ENCODE measurements around the gene TRPC4. TPM values are rescaled to one million over a fixed set of nuclear protein-coding genes. Genes with fewer than 3 reads are reported as not detected.
"Not testable (repeated sequence)": the region's sequence is repeated elsewhere in the genome, so short reads cannot be mapped to it uniquely, and the experiment has no call there.

TRPC4 gene
- total RNA-seq, 2 experiments from 2014 or later: not detected

DNA sequence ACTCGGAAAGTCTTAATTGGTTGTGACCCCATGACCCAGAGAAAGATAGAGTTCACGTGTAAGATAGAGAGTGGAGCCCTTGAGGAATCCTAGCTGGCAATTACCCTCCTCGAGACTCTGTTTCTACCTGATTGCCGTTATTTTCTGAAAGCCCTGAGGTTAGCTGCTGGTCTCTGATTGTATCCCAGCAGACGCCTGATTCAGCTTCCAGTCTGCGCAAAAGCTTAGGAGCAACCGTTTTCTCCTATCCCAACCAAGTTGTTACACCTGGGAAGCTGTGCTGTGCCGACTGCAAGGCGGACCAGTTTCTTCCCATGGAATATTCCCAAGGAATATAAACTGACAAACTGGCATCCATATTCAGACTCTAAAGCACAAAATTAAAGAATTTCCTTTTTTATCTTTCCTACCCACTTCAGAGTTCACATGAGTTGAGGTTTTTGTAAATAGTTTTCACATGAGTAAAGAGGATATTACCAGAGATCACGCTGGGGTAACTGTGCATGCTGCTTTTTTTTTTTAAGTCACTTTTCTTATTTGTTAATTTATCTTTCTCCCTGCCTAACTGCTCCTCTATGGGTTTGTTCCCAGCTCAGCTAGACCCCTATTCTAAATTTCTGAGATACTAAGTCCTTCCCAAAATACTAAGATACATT, 1.5 kb upstream of the TRPC4 start:
- Mint-ChIP-seq H3K27ac (no peak overlapping the region), H3K9me3 (no peaks in the 10 kb centered on the region), H3K27me3 (peaks cover 39% of the 10 kb centered on the region), H3K4me3 (no peak overlapping the region), H3K36me3 (no peaks in the 10 kb centered on the region), H3K4me1 (peaks cover 10% of the 10 kb centered on the region)
- no peak for DNase-seq

GRCh38 chr13:37870489-37870845, 895 bp upstream of the TRPC4 start:
- Mint-ChIP-seq H3K4me3 (no peak overlapping the region), H3K36me3 (no peaks in the 10 kb centered on the region), H3K9me3 (no peaks in the 10 kb centered on the region), H3K27ac (no peak overlapping the region), H3K27me3 (peaks cover 39% of the 10 kb centered on the region), H3K4me1 (peaks cover 10% of the 10 kb centered on the region)
- DNase-seq: no peak

GRCh38 chr13:37869506-37869755, 141 bp downstream of the TRPC4 start:
- Mint-ChIP-seq H3K27ac (no peak overlapping the region), H3K27me3 (peaks cover 39% of the 10 kb centered on the region), H3K4me1 (peaks cover 10% of the 10 kb centered on the region), H3K4me3 (no peak overlapping the region), H3K9me3 (no peaks in the 10 kb centered on the region), H3K36me3 (no peaks in the 10 kb centered on the region)
- DNase-seq: no peak

GRCh38 chr13:37868691-37869505, 674 bp downstream of the TRPC4 start:
- Mint-ChIP-seq H3K27me3 (peaks cover 39% of the 10 kb centered on the region), H3K9me3 (no peaks in the 10 kb centered on the region), H3K4me1 (peaks cover 10% of the 10 kb centered on the region), H3K36me3 (no peaks in the 10 kb centered on the region), H3K4me3 (no peak overlapping the region), H3K27ac (no peak overlapping the region)
- no peak for DNase-seq

DNA sequence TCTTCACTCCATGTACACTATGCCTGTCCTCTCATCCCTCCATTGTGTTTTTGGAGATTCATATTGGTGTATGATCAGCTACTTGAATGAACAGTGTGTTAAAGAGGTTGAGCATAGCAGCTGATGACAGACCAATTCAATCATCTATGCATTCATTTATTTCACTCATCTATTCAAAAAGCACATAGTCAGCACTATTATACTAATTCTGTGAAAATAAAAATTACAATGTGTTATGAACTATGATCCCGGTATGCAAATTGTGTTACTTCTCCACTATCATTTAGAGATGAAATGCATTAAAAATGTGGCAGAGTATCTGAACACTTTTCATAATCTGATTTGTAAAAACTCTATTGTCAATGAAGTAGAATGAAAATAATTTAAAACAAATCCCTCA, 5.9 kb downstream of the TRPC4 start:
- no peak overlapping the region for H3K4me3 Mint-ChIP-seq
- peaks cover 6% of the 10 kb centered on the region for H3K27me3 Mint-ChIP-seq
- no peaks in the 10 kb centered on the region for H3K36me3 Mint-ChIP-seq
- H3K4me1 Mint-ChIP-seq: peaks cover 2% of the 10 kb centered on the region
- no peak for DNase-seq
- H3K9me3 Mint-ChIP-seq: no peaks in the 10 kb centered on the region
- H3K27ac Mint-ChIP-seq: no peak overlapping the region

- H3K4me3 Mint-ChIP-seq: no peak overlapping the region
- H3K27me3 Mint-ChIP-seq: no peaks in the 10 kb centered on the region
- DNase-seq: no peak
- H3K9me3 Mint-ChIP-seq: peaks cover 3% of the 10 kb centered on the region
- H3K27ac Mint-ChIP-seq: no peak overlapping the region
- no peaks in the 10 kb centered on the region for H3K4me1 Mint-ChIP-seq
- no peaks in the 10 kb centered on the region for H3K36me3 Mint-ChIP-seq
Observed at GRCh38 chr13:37835392-37835791, 34.2 kb downstream of the TRPC4 start.

DNA sequence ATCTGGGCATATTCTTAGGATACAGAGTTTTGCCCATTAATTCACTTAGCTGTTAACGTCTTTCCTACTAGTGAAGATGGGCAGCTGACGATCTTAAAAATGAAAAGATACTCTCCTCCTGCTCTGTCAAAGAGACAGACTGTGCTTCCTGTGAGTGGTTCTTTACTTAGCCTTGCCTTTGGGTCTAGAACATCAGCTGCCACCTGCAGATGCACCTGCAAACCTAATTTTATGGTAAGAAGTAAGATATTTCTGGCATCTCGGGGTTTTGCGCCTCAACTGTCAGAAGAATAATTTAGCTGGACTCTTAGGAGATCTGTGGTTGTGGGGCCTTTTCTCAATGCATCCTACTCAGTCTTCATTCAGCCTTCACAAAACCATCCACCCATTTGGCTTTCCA, 36.2 kb downstream of the TRPC4 start:
- no peak overlapping the region for H3K4me3 Mint-ChIP-seq
- no peak for DNase-seq
- no peaks in the 10 kb centered on the region for H3K4me1 Mint-ChIP-seq
- peaks cover 6% of the 10 kb centered on the region for H3K9me3 Mint-ChIP-seq
- no peaks in the 10 kb centered on the region for H3K36me3 Mint-ChIP-seq
- no peaks in the 10 kb centered on the region for H3K27me3 Mint-ChIP-seq
- no peak overlapping the region for H3K27ac Mint-ChIP-seq

- no peaks in the 10 kb centered on the region for H3K27me3 Mint-ChIP-seq
- no peaks in the 10 kb centered on the region for H3K4me1 Mint-ChIP-seq
Observed at GRCh38 chr13:37816276-37816675, 53.3 kb downstream of the TRPC4 start.

DNA sequence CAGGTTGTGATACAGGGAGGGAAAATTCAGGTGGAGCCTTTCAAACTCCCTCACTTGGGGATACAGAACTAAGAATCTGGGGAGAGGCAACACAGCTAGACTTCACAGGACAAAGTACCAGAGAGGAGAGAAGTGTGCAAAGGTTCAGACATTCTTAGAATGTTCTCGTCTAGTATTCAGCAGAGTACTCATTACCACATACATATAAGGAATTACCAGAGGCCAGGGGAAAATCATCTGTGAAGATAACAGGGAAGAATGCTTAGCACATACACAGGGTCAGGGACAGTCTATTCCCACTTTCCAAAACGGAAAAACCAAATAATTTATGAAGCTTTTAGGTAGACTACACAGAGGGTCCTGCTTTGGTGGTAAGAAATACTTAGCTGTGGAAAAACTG, 58.1 kb downstream of the TRPC4 start:
- H3K36me3 Mint-ChIP-seq: no peaks in the 10 kb centered on the region
- H3K9me3 Mint-ChIP-seq: peaks cover 21% of the 10 kb centered on the region
- no peaks in the 10 kb centered on the region for H3K27me3 Mint-ChIP-seq
- H3K27ac Mint-ChIP-seq: no peak overlapping the region
- no peak for DNase-seq
- no peaks in the 10 kb centered on the region for H3K4me1 Mint-ChIP-seq
- no peak overlapping the region for H3K4me3 Mint-ChIP-seq

More at GRCh38 chr13:37816276-37816675, 53.3 kb downstream of the TRPC4 start:
- Mint-ChIP-seq H3K27ac (no peak overlapping the region), H3K36me3 (no peaks in the 10 kb centered on the region), H3K4me3 (no peak overlapping the region), H3K9me3 (peaks cover 44% of the 10 kb centered on the region)
- DNase-seq: no peak

GRCh38 chr13:37806666-37807065, 62.9 kb downstream of the TRPC4 start:
- H3K36me3 Mint-ChIP-seq: no peaks in the 10 kb centered on the region
- H3K4me3 Mint-ChIP-seq: no peak overlapping the region
- DNase-seq: no peak
- H3K27me3 Mint-ChIP-seq: no peaks in the 10 kb centered on the region
- H3K4me1 Mint-ChIP-seq: no peaks in the 10 kb centered on the region
- H3K9me3 Mint-ChIP-seq: no peaks in the 10 kb centered on the region
- no peak overlapping the region for H3K27ac Mint-ChIP-seq

- H3K36me3 Mint-ChIP-seq: no peaks in the 10 kb centered on the region
- H3K4me1 Mint-ChIP-seq: no peaks in the 10 kb centered on the region
- H3K9me3 Mint-ChIP-seq: no peaks in the 10 kb centered on the region
- no peak overlapping the region for H3K27ac Mint-ChIP-seq
- no peaks in the 10 kb centered on the region for H3K27me3 Mint-ChIP-seq
- DNase-seq: no peak
- H3K4me3 Mint-ChIP-seq: no peak overlapping the region
Observed at GRCh38 chr13:37797631-37798030, 71.9 kb downstream of the TRPC4 start.

DNA sequence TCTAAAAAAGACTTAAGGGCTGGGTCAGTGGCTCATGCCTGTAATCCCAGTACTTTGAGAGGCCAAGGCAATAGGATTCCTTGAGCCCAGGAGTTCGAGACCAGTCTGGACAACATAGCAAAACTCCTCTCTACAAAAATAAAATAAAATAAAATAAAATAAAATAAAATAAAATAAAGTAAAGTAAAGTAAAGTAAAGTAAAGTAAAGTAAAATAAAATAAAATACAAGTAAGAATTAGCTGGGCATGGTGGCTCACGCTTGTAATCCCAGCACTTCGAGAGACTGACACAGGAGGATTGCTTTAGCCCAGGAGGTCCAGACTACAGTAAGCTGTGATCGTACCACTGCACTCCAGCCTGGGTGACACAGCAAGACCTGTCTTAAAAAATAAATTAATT, 72.8 kb downstream of the TRPC4 start:
- H3K27ac Mint-ChIP-seq, H3K27me3 Mint-ChIP-seq, DNase-seq, H3K4me1 Mint-ChIP-seq, H3K4me3 Mint-ChIP-seq, H3K9me3 Mint-ChIP-seq, H3K36me3 Mint-ChIP-seq: not testable (repeated sequence)

DNA sequence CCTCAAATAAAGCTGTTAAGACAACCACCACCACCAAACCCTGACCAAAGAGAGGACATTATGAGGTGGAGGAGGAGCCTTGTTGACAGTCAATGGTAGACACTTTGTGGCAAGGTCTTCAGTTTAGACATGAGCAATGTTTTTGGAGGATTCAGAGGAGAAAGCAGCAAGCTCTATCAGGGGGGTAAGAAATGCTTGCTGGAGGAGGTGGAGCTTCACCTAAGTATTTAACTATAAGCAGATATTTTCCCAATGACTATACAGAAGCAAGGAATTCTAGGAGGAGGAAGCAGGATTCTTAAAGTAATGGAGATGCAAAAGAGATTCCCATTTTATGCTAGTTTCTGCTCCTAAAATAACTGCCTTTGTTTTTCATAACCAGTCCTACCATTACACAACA, 74.2 kb downstream of the TRPC4 start:
- Mint-ChIP-seq H3K27ac (no peak overlapping the region), H3K27me3 (no peaks in the 10 kb centered on the region), H3K4me3 (no peak overlapping the region), H3K9me3 (peaks cover 2% of the 10 kb centered on the region), H3K4me1 (no peaks in the 10 kb centered on the region), H3K36me3 (no peaks in the 10 kb centered on the region)
- DNase-seq: no peak

DNA sequence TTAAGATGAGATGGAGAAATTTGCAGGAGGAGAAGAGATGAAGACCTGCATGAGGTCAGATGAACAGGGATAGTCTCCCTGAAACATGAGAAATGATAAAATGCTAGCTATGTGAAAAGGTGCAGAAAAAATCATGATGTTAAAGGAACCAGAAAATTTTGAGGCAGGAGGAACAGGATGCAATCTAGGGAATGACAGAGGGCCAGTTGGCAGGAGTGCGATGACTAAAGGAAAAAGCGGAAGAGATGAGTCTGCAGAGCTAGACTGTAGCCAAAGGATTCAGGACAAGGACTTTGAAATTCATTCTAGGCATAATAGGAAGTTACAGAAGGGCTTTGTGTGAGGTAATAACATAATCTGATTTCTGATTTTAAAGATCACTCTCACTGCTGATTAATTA, 77.9 kb downstream of the TRPC4 start:
- Mint-ChIP-seq H3K36me3 (no peaks in the 10 kb centered on the region), H3K4me1 (no peaks in the 10 kb centered on the region), H3K9me3 (peaks cover 2% of the 10 kb centered on the region), H3K4me3 (no peak overlapping the region), H3K27ac (no peak overlapping the region), H3K27me3 (no peaks in the 10 kb centered on the region)
- no peak for DNase-seq

- Mint-ChIP-seq H3K9me3 (peaks cover 3% of the 10 kb centered on the region), H3K4me3 (no peak overlapping the region), H3K36me3 (no peaks in the 10 kb centered on the region), H3K4me1 (no peaks in the 10 kb centered on the region), H3K27ac (no peak overlapping the region), H3K27me3 (no peaks in the 10 kb centered on the region)
- DNase-seq: no peak
Observed at GRCh38 chr13:37788346-37788745, 81.2 kb downstream of the TRPC4 start.

- Mint-ChIP-seq H3K4me1 (no peaks in the 10 kb centered on the region), H3K4me3 (no peak overlapping the region), H3K9me3 (no peaks in the 10 kb centered on the region), H3K36me3 (no peaks in the 10 kb centered on the region), H3K27me3 (no peaks in the 10 kb centered on the region), H3K27ac (no peak overlapping the region)
- no peak for DNase-seq
Observed at GRCh38 chr13:37777676-37778075, 91.9 kb downstream of the TRPC4 start.

All from activated naive CD8-positive, alpha-beta T cell treated with anti-CD3 and anti-CD28 coated beads for 36 hours (primary cell).